A549 (cell line): ENCODE data around the gene RPS8. TPM values are rescaled to one million over a fixed set of nuclear protein-coding genes. Genes with fewer than 3 reads are reported as not detected.
"Not testable (repeated sequence)": the region's sequence is repeated elsewhere in the genome, so short reads cannot be mapped to it uniquely, and the experiment has no call there.

Source experiments
- ATAC-seq, 2 experiments: fragments of 200-7000 bp in 1 of 2; fragments of >200 bp in 1 of 2; cut with Nextera tagmentation in 1 of 2; cut with Tn5 transposase in 1 of 2; 3 replicates each; pipeline versions ENCODE4 v1.8.0 to v1.9.1; 2018 to 2020; ENCODE audit warnings: mild to moderate bottlenecking in 1 of 2, moderate library complexity in 1 of 2
- CTCF ChIA-PET: fragments of 300-600 bp; sonication (Branson Sonifier 250); formaldehyde crosslinking; extraction: SDS; loops from one replicate; lab custom pipeline; 2021; ENCODE audit warnings: antibody characterized with exemption, inconsistent platforms; lab: Yijun Ruan, JAX
- POLR2A ChIA-PET: fragments of 350-600 bp; formaldehyde crosslinking; extraction: SDS; loops from one replicate; lab custom pipeline; 2021; ENCODE audit warnings: antibody characterized with exemption, inconsistent platforms; lab: Yijun Ruan, JAX
- DNase-seq, 2 experiments: peaks; one replicate each; pipeline versions ENCODE4 v3.0.0 to v3.0.0-alpha.2; 2011 to 2016; ENCODE audit warnings: low read depth in 1 of 2, low spot score in 1 of 2
- FAIRE-seq: peaks from 2 replicates; lab custom pipeline; 2011; peaks lifted over from hg19 to GRCh38; lab: Jason Lieb, UNC
- H3K27ac ChIP-seq, 2 experiments: fragments of >200 bp; sonication (Bioruptor Twin); formaldehyde crosslinking; 3 replicates each; pipeline ENCODE4 v1.5.1; 2016 to 2017
- H3K4me1 ChIP-seq: fragments of >200 bp; sonication (Bioruptor Twin); formaldehyde crosslinking; 3 replicates; pipeline ENCODE4 v1.6.1; 2016
- H3K4me2 ChIP-seq: fragments of >200 bp; sonication (Bioruptor Twin); formaldehyde crosslinking; 3 replicates; pipeline ENCODE4 v1.6.1; 2016
- H3K4me3 ChIP-seq: fragments of >200 bp; sonication (Bioruptor Twin); formaldehyde crosslinking; 3 replicates; pipeline ENCODE4 v1.5.1; 2016
- H3K9me3 ChIP-seq: fragments of >200 bp; sonication (Bioruptor Twin); formaldehyde crosslinking; 3 replicates; pipeline ENCODE4 v1.6.1; 2016
- BHLHE40 ChIP-seq: IDR thresholded peaks from 2 replicates; pipeline ENCODE4 v1.6.1; 2012; ENCODE audit warnings: low read depth, low read length, inconsistent platforms
- CHD2 ChIP-seq: fragments of 150-350 bp; IDR thresholded peaks from 2 replicates; pipeline ENCODE4 v1.6.1; 2014; ENCODE audit warnings: low read length; ENCODE audit not compliant: partially characterized antibody
- EHMT2 ChIP-seq: fragments of 200-600 bp; sonication (generic); IDR thresholded peaks from 2 replicates; pipeline ENCODE4 v1.6.1; 2016; ENCODE audit warnings: antibody characterized with exemption, low read depth, mild to moderate bottlenecking, moderate library complexity
- ELK1 ChIP-seq: fragments of 150-350 bp; IDR thresholded peaks from 2 replicates; pipeline ENCODE4 v1.6.1; 2014; ENCODE audit warnings: low read depth, mild to moderate bottlenecking, low read length
- EP300 ChIP-seq, 2 experiments: fragments of >200 bp; sonication (Bioruptor Twin); formaldehyde crosslinking; IDR thresholded peaks; 2 replicates in 1 of 2; 3 replicates in 1 of 2; pipeline ENCODE4 v1.6.1; 2016 to 2017
- FOSB ChIP-seq: fragments of 250-450 bp; sonication (Bioruptor Pico); IDR thresholded peaks from 2 replicates; pipeline ENCODE4 v1.5.0; 2020; ENCODE audit warnings: mild to moderate bottlenecking, moderate library complexity
- FOSL2 ChIP-seq, 2 experiments: fragments of 450-650 bp in 1 of 2; fragments of >200 bp in 1 of 2; sonication (Bioruptor Twin) in 1 of 2; formaldehyde crosslinking; IDR thresholded peaks; 2 replicates each; pipeline versions ENCODE4 v1.5.0 to v1.6.1; 2016 to 2020; ENCODE audit warnings: mild to moderate bottlenecking in 1 of 2, moderate library complexity in 1 of 2
- FOXS1 ChIP-seq: fragments of 250-450 bp; sonication (Bioruptor Pico); IDR thresholded peaks from 2 replicates; pipeline ENCODE4 v1.5.0; 2020; ENCODE audit warnings: mild to moderate bottlenecking, moderate library complexity
- HOXA7 ChIP-seq: fragments of 250-450 bp; sonication (Bioruptor Pico); IDR thresholded peaks from 2 replicates; pipeline ENCODE4 v1.5.0; 2020; ENCODE audit warnings: mild to moderate bottlenecking, moderate library complexity
- HOXB13 ChIP-seq: fragments of 250-450 bp; sonication (Bioruptor Pico); IDR thresholded peaks from 2 replicates; pipeline ENCODE4 v1.5.0; 2020; ENCODE audit warnings: low read depth, mild to moderate bottlenecking, moderate library complexity
- KDM1A ChIP-seq: fragments of 200-600 bp; sonication (generic); IDR thresholded peaks from 2 replicates; pipeline ENCODE4 v1.6.1; 2016; ENCODE audit warnings: low read depth, mild to moderate bottlenecking
- MAFK ChIP-seq: fragments of 450-650 bp; IDR thresholded peaks from 2 replicates; pipeline ENCODE4 v1.6.1; 2014; ENCODE audit not compliant: partially characterized antibody
- MYC ChIP-seq: IDR thresholded peaks from 2 replicates; pipeline ENCODE4 v1.6.1; 2012; ENCODE audit warnings: mild to moderate bottlenecking, inconsistent platforms, low read length, improper control_type of control experiment, borderline replicate concordance
- NFE2L2 ChIP-seq: fragments of 150-350 bp; conservative IDR thresholded peaks from 2 replicates; pipeline ENCODE4 v1.6.1; 2014; ENCODE audit warnings: low read length
- NR3C1 ChIP-seq: fragments of >200 bp; sonication (Bioruptor Twin); formaldehyde crosslinking; IDR thresholded peaks from 3 replicates; pipeline ENCODE4 v1.6.1; 2017
- RAD21 ChIP-seq, 2 experiments: fragments of >200 bp in 1 of 2; sonication (Bioruptor Twin) in 1 of 2; formaldehyde crosslinking in 1 of 2; IDR thresholded peaks in 1 of 2; conservative IDR thresholded peaks in 1 of 2; 2 replicates in 1 of 2; 3 replicates in 1 of 2; pipeline ENCODE4 v1.6.1; 2012 to 2018; ENCODE audit warnings: inconsistent platforms in 1 of 2
- RCOR1 ChIP-seq: fragments of 150-350 bp; IDR thresholded peaks from 2 replicates; pipeline ENCODE4 v1.6.1; 2014; ENCODE audit warnings: antibody characterized with exemption, low read length, low read depth
- SMC3 ChIP-seq: fragments of >200 bp; sonication (Bioruptor Twin); formaldehyde crosslinking; IDR thresholded peaks from 3 replicates; pipeline ENCODE4 v1.6.1; 2018; ENCODE audit warnings: inconsistent platforms
- TFCP2L1 ChIP-seq: fragments of 250-450 bp; sonication (Bioruptor Pico); IDR thresholded peaks from 2 replicates; pipeline ENCODE4 v1.5.0; 2021; ENCODE audit warnings: mild to moderate bottlenecking
- ZC3H11A ChIP-seq: fragments of 450-650 bp; IDR thresholded peaks from 2 replicates; pipeline ENCODE4 v1.6.1; 2014; ENCODE audit warnings: antibody characterized with exemption, mild to moderate bottlenecking
- ZFP36 ChIP-seq: fragments of 450-650 bp; IDR thresholded peaks from 2 replicates; pipeline ENCODE4 v1.6.1; 2014; ENCODE audit warnings: borderline replicate concordance; ENCODE audit not compliant: partially characterized antibody
- WGBS: methylation state at CpG from one replicate; pipeline ENCODE4 v1.1.6; 2017; ENCODE audit errors: missing lambda C conversion rate; 5-methylcytosine and 5-hydroxymethylcytosine counted together
- polyA plus RNA-seq, 4 experiments: library from polyadenylated mRNA; depleted of rRNA in 3 of 4; stranded (reverse); fragments of >200 nt; fragmentation: RNase III in 1 of 4; extraction: RNeasy Plus Mini Kit Qiagen cat#74134 plus additional on column Dnase treatment in 1 of 4; gene quantifications; 2 replicates in 3 of 4; 3 replicates in 1 of 4; pipeline ENCODE4 v1.2.3, GENCODE V29; 2011 to 2017
- TF ChIP-seq, protein P1 (sequence below): fragments of >200 bp; sonication (Bioruptor Twin); formaldehyde crosslinking; IDR thresholded peaks from 2 replicates; pipeline ENCODE4 v1.6.1; 2016
- TF ChIP-seq, protein P2 (sequence below): fragments of 250-450 bp; sonication (Bioruptor Pico); IDR thresholded peaks from 2 replicates; pipeline ENCODE4 v1.5.0; 2021; ENCODE audit warnings: mild to moderate bottlenecking, moderate library complexity, borderline replicate concordance
- TF ChIP-seq, protein P3 (sequence below): fragments of 250-450 bp; sonication (Bioruptor Pico); IDR thresholded peaks from 2 replicates; pipeline ENCODE4 v1.5.0; 2020; ENCODE audit warnings: low read depth, mild to moderate bottlenecking, moderate library complexity

The RPS8 gene
- polyA plus RNA-seq, 2 of the 4 experiments (the other 2 are of a cell fraction) = 1,577 to 1,820 TPM

DNA sequence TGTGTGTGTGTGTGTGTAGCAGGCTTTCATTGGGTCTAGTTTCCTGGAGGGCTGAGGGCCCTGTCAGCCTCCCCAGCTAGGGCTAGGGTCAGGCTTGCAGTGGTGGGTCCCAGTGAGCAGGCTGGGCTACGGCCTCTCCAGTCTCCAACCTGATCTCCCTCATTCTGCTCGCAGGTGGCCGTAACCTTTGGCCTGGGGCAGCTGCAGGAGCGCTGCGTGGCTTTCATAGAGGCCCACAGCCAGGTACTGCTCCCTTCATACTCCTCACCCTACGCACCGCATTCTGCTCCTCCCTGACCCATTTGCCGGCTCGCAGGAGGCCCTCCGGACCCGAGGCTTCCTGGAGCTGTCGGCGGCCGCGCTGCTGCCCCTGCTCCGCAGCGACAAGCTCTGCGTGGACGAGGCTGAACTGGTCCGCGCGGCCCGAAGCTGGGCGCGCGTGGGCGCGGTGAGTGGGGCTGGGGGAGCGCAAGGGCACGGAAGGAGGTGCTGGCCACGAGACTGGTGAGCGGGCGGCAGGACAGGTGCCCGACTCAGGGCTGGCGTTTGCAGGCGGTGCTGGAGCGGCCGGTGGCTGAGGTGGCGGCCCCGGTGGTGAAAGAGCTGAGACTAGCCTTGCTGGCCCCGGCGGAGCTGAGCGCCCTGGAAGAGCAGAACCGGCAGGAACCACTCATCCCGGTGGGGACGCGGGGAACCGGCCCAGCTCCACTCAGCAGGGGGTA is 37.6 kb downstream of the RPS8 start:
- H3K4me2 ChIP-seq = peak overlapping the region; percentile 77
- no peak for TF ChIP-seq NR3C1
- TF ChIP-seq, protein P1, sequence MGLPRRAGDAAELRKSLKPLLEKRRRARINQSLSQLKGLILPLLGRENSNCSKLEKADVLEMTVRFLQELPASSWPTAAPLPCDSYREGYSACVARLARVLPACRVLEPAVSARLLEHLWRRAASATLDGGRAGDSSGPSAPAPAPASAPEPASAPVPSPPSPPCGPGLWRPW = no peak
- TF ChIP-seq NFE2L2 = no peak
- no peak for TF ChIP-seq MYC
- TF ChIP-seq ELK1 = no peak
- TF ChIP-seq HOXA7 = no peak
- no peak for TF ChIP-seq FOSB
- TF ChIP-seq, protein P2, sequence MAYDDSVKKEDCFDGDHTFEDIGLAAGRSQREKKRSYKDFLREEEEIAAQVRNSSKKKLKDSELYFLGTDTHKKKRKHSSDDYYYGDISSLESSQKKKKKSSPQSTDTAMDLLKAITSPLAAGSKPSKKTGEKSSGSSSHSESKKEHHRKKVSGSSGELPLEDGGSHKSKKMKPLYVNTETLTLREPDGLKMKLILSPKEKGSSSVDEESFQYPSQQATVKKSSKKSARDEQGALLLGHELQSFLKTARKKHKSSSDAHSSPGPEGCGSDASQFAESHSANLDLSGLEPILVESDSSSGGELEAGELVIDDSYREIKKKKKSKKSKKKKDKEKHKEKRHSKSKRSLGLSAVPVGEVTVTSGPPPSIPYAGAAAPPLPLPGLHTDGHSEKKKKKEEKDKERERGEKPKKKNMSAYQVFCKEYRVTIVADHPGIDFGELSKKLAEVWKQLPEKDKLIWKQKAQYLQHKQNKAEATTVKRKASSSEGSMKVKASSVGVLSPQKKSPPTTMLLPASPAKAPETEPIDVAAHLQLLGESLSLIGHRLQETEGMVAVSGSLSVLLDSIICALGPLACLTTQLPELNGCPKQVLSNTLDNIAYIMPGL = no peak
- no peak for TF ChIP-seq RAD21 (conservative IDR thresholded peaks at IDR 0.05 in 1 of 2, IDR thresholded peaks at IDR 0.05 in 1 of 2)
- TF ChIP-seq EP300 (IDR thresholded peaks at IDR 0.05) = no peak
- no peak for TF ChIP-seq RCOR1
- TF ChIP-seq EHMT2 = no peak
- CTCF ChIA-PET = interaction anchor here (0.9 to 5.8 kb wide), 6 partner anchors 8 to 82 kb away, joined by 3 to 41 read pairs (median 7); partner anchors contain the start of genes BEST4, PLK3 and RNU5D-1
- no peak overlapping the region for H3K4me3 ChIP-seq
- POLR2A ChIA-PET = interaction anchor here (0.6 to 4.0 kb wide), 4 partner anchors 8 to 91 kb away, joined by 3 to 34 read pairs (median 4); partner anchors contain the start of gene PLK3
- FAIRE-seq (no peak), ATAC-seq (peak; percentile 4 to 5; a peak in 4 of 6 replicates), DNase-seq (no peak)
- H3K4me1 ChIP-seq = peaks cover 59% of the 10 kb centered on the region
- no peaks in the 10 kb centered on the region for H3K9me3 ChIP-seq
- H3K27ac ChIP-seq = peak overlapping the region; percentile 76 to 98
- 92% methylated on average over 20 of the region's 48 CpGs for WGBS

DNA sequence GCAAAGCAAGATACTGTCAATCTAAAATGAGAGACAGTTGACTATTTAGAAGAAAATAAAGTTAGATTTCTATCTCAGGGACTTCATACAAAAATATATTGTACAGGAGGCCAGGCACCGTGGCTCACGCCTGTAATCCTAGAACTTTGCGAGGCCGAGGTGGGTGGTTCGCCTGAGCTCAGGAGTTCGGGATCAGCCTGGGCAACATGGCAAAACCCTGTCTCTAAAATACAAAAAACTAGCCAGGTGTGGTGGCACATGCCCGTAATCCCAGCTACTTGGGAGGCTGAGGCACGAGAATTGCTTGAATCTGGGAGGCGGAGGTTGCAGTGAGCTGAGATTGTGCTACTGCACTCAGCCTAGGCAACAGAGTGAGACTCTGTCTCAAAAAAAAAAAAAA is 40.6 kb downstream of the RPS8 start:
- H3K9me3 ChIP-seq, FAIRE-seq, H3K27ac ChIP-seq, H3K4me2 ChIP-seq, DNase-seq, H3K4me3 ChIP-seq, ATAC-seq: not testable (repeated sequence)
- CTCF ChIA-PET = interaction anchor here (1.2 to 5.8 kb wide), 4 partner anchors 16 to 85 kb away, joined by 5 to 41 read pairs (median 14); partner anchors contain the start of genes BEST4, PLK3 and RNU5D-1
- peaks cover 32% of the 10 kb centered on the region for H3K4me1 ChIP-seq
- WGBS = 97% methylated on average over 8 of the region's 9 CpGs
- POLR2A ChIA-PET = interaction anchor here (0.5 to 0.8 kb wide), 2 partner anchors 16 to 494 kb away, joined by 3 to 5 read pairs; partner anchors contain the start of gene PLK3

- no peak for FAIRE-seq
- ChIA-PET POLR2A (interaction anchor here (0.6 to 3.0 kb wide), 3 partner anchors 9 to 17 kb away, joined by 3 to 57 read pairs (median 4); partner anchors contain the start of genes BTBD19, DYNLT4 and PLK3), CTCF (interaction anchor here (0.6 to 4.3 kb wide), 7 partner anchors 8 to 87 kb away, joined by 3 to 21 read pairs (median 3); partner anchors contain the start of genes BTBD19 and PLK3)
- no peak for DNase-seq
- no peak overlapping the region for H3K27ac ChIP-seq
- peaks cover 19% of the 10 kb centered on the region for H3K4me1 ChIP-seq
- H3K9me3 ChIP-seq = no peaks in the 10 kb centered on the region
- H3K4me2 ChIP-seq = no peak overlapping the region
- TF ChIP-seq BHLHE40 (no peak), CHD2 (no peak), FOSL2 (IDR thresholded peaks at IDR 0.05) (no peak), FOSL2 (CRISPR knock-in tag; IDR thresholded peaks at IDR 0.05) (no peak), NR3C1 (no peak), FOXS1 (no peak), ZFP36 (no peak), ZC3H11A (no peak), MAFK (no peak), KDM1A (no peak), TFCP2L1 (CRISPR knock-in tag) (no peak), HOXB13 (CRISPR knock-in tag) (no peak), SMC3 (no peak)
- TF ChIP-seq, protein P1 = no peak
- TF ChIP-seq, protein P3, sequence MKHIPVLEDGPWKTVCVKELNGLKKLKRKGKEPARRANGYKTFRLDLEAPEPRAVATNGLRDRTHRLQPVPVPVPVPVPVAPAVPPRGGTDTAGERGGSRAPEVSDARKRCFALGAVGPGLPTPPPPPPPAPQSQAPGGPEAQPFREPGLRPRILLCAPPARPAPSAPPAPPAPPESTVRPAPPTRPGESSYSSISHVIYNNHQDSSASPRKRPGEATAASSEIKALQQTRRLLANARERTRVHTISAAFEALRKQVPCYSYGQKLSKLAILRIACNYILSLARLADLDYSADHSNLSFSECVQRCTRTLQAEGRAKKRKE (CRISPR knock-in tag) = no peak
- TF ChIP-seq, protein P2 = no peak
- ATAC-seq = no peak
- WGBS = 89% methylated on average over 2 of the region's 2 CpGs
- no peak overlapping the region for H3K4me3 ChIP-seq
Observed at GRCh38 chr1:44817307-44817706, 42.0 kb downstream of the RPS8 start.
